Adrenal gland (tissue), 5 donors: ENCODE data around the gene LPP.

ENCODE experiments used
- POLR2A ChIP-seq, 2 donors: fragments of 450-650 bp; IDR thresholded peaks; one replicate each; pipeline ENCODE4 v1.6.1; 2017; ENCODE audit warnings: antibody characterized with exemption in 2 of 2, mild to moderate bottlenecking in 2 of 2, moderate library complexity in 1 of 2
- TF ChIP-seq, protein P1 (sequence below), 6 experiments: fragments of 450-650 bp in 4 of 6; fragments of 200-600 bp in 2 of 6; sonication (generic) in 1 of 6; IDR thresholded peaks; 1 replicate in 5 of 6; 2 replicates in 1 of 6; pipeline versions ENCODE4 v1.5.1 to v1.8.0; 2016 to 2021; ENCODE audit warnings: antibody characterized with exemption in 6 of 6, mild to moderate bottlenecking in 2 of 6, moderate library complexity in 1 of 6
- donor health status: DM: no; HTN: no; CAD: no.

DNA sequence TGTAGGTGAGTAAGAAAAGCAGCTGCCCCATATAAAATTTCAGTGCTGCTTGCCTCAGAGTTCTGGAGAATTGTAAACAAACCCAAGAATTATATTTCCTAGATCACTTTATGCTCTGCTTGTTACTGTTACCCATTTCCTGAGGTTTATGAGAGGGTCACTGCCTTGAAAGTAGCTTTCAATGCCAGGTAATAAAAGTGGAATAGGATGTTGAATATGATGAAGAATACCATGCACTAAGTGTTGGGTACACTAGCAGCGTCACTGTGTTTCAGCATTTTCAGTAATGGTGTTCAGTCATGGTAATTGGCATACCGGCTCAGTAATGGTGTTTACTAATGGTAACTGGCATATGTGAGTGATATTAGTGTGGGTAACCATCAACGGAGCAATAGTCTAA lies 568.0 kb downstream of the LPP start:
- no peak for TF ChIP-seq POLR2A (IDR thresholded peaks at IDR 0.05)
- TF ChIP-seq, protein P1, sequence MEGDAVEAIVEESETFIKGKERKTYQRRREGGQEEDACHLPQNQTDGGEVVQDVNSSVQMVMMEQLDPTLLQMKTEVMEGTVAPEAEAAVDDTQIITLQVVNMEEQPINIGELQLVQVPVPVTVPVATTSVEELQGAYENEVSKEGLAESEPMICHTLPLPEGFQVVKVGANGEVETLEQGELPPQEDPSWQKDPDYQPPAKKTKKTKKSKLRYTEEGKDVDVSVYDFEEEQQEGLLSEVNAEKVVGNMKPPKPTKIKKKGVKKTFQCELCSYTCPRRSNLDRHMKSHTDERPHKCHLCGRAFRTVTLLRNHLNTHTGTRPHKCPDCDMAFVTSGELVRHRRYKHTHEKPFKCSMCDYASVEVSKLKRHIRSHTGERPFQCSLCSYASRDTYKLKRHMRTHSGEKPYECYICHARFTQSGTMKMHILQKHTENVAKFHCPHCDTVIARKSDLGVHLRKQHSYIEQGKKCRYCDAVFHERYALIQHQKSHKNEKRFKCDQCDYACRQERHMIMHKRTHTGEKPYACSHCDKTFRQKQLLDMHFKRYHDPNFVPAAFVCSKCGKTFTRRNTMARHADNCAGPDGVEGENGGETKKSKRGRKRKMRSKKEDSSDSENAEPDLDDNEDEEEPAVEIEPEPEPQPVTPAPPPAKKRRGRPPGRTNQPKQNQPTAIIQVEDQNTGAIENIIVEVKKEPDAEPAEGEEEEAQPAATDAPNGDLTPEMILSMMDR (IDR thresholded peaks at IDR 0.05), result no peak
